ENCODE results near the gene AGBL4. TPM values are rescaled to one million over a fixed set of nuclear protein-coding genes. Genes with fewer than 3 reads are reported as not detected.

The AGBL4 gene
- total and polyA plus RNA-seq, 7 experiments from 2014 or later, result 0.27 TPM; not detected in 6

- no peak overlapping the region for H3K4me3 Mint-ChIP-seq
- no peak for ATAC-seq
- no peaks in the 10 kb centered on the region for H3K9me3 ChIP-seq (ENCODE audit: control insufficient read depth in 2 of 3, low read length in 3 of 3)
- H3K27me3 ChIP-seq (ENCODE audit: control insufficient read depth in 2 of 2, insufficient read depth in 2 of 2, low read length in 2 of 2), result peaks cover 0 to 2% of the 10 kb centered on the region in 2 donors
- H3K4me3 ChIP-seq (ENCODE audit: low read length), result no peak overlapping the region
- no peaks in the 10 kb centered on the region for H3K36me3 Mint-ChIP-seq
- no peaks in the 10 kb centered on the region for H3K4me1 ChIP-seq (ENCODE audit: control insufficient read depth in 2 of 2, insufficient read depth in 2 of 2, low read length in 2 of 2)
- no peaks in the 10 kb centered on the region for H3K36me3 ChIP-seq (ENCODE audit: control insufficient read depth in 2 of 3, insufficient read depth in 3 of 3, low read length in 3 of 3)
- DNase-seq, result peak in 2 of 9 donors; percentile 2 to 26
- H3K27me3 Mint-ChIP-seq, result peaks cover 0 to 16% (median 9%) of the 10 kb centered on the region in 5 donors
- peaks cover 0 to 2% (median 0%) of the 10 kb centered on the region in 7 donors for H3K4me1 Mint-ChIP-seq
- H3K27ac Mint-ChIP-seq, result no peak overlapping the region
- H3K9me3 Mint-ChIP-seq, result no peaks in the 10 kb centered on the region
- no peak overlapping the region for H3K27ac ChIP-seq (ENCODE audit: low read depth, low read length)
- intact Hi-C loops (cut with micrococcal nuclease), result no loop called here
- ChIA-PET POLR2A (interaction anchor here (0.6 kb wide), 1 partner anchor 135 kb away, joined by 3 read pairs; no protein-coding TSS in a partner anchor), CTCF (interaction anchor here (0.6 to 1.1 kb wide), 3 partner anchors 10 to 724 kb away, joined by 3 to 4 read pairs (median 3); no protein-coding TSS in a partner anchor)
Measured at GRCh38 chr1:48817505-48818114, 1206.1 kb downstream of the AGBL4 start.

- Histone ChIP-seq H3K36me3 (ENCODE audit: control insufficient read depth in 2 of 3, insufficient read depth in 3 of 3, low read length in 3 of 3) (no peaks in the 10 kb centered on the region), H3K9me3 (ENCODE audit: control insufficient read depth in 2 of 3, low read length in 3 of 3) (no peaks in the 10 kb centered on the region), H3K4me1 (ENCODE audit: control insufficient read depth in 2 of 2, insufficient read depth in 2 of 2, low read length in 2 of 2) (no peaks in the 10 kb centered on the region), H3K27me3 (ENCODE audit: control insufficient read depth in 2 of 2, insufficient read depth in 2 of 2, low read length in 2 of 2) (peaks cover 0 to 2% of the 10 kb centered on the region in 2 donors), H3K27ac (ENCODE audit: low read depth, low read length) (no peak overlapping the region), H3K4me3 (ENCODE audit: low read length) (no peak overlapping the region)
- Mint-ChIP-seq H3K4me1 (peaks cover 0 to 2% (median 0%) of the 10 kb centered on the region in 7 donors), H3K4me3 (no peak overlapping the region), H3K27ac (no peak overlapping the region), H3K9me3 (peaks cover 0 to 4% (median 0%) of the 10 kb centered on the region in 11 donors), H3K27me3 (peaks cover 0 to 15% (median 10%) of the 10 kb centered on the region in 5 donors), H3K36me3 (no peaks in the 10 kb centered on the region)
- ChIA-PET CTCF (no interaction called here), POLR2A (no interaction called here)
- ATAC-seq (no peak), DNase-seq (no peak)
- intact Hi-C loops (cut with micrococcal nuclease), result no loop called here
Measured at GRCh38 chr1:48810740-48811139, 1213.0 kb downstream of the AGBL4 start.

GRCh38 chr1:48808496-48808895, 1215.3 kb downstream of the AGBL4 start:
- Histone ChIP-seq H3K36me3 (ENCODE audit: control insufficient read depth in 2 of 3, insufficient read depth in 3 of 3, low read length in 3 of 3) (no peaks in the 10 kb centered on the region), H3K4me1 (ENCODE audit: control insufficient read depth in 2 of 2, insufficient read depth in 2 of 2, low read length in 2 of 2) (no peaks in the 10 kb centered on the region), H3K27ac (ENCODE audit: low read depth, low read length) (no peak overlapping the region), H3K4me3 (ENCODE audit: low read length) (no peak overlapping the region), H3K9me3 (ENCODE audit: control insufficient read depth in 2 of 3, low read length in 3 of 3) (no peaks in the 10 kb centered on the region), H3K27me3 (ENCODE audit: control insufficient read depth in 2 of 2, insufficient read depth in 2 of 2, low read length in 2 of 2) (no peaks in the 10 kb centered on the region)
- POLR2A ChIA-PET, result no interaction called here
- no peak overlapping the region for H3K4me3 Mint-ChIP-seq
- no peaks in the 10 kb centered on the region for H3K4me1 Mint-ChIP-seq
- CTCF ChIA-PET, result no interaction called here
- peaks cover 2 to 23% (median 13%) of the 10 kb centered on the region in 5 donors for H3K27me3 Mint-ChIP-seq
- DNase-seq, result no peak
- H3K27ac Mint-ChIP-seq, result no peak overlapping the region
- ATAC-seq, result no peak
- intact Hi-C loops (cut with micrococcal nuclease), result no loop called here
- H3K9me3 Mint-ChIP-seq, result peaks cover 0 to 4% (median 0%) of the 10 kb centered on the region in 11 donors
- H3K36me3 Mint-ChIP-seq, result no peaks in the 10 kb centered on the region

GRCh38 chr1:48807554-48808260, 1216.0 kb downstream of the AGBL4 start:
- H3K4me3 Mint-ChIP-seq, result no peak overlapping the region

GRCh38 chr1:48803474-48803873, 1220.3 kb downstream of the AGBL4 start:
- Histone ChIP-seq H3K27me3 (ENCODE audit: control insufficient read depth in 2 of 2, insufficient read depth in 2 of 2, low read length in 2 of 2) (no peaks in the 10 kb centered on the region), H3K4me1 (ENCODE audit: control insufficient read depth in 2 of 2, insufficient read depth in 2 of 2, low read length in 2 of 2) (no peaks in the 10 kb centered on the region), H3K27ac (ENCODE audit: low read depth, low read length) (no peak overlapping the region), H3K9me3 (ENCODE audit: control insufficient read depth in 2 of 3, low read length in 3 of 3) (no peaks in the 10 kb centered on the region), H3K36me3 (ENCODE audit: control insufficient read depth in 2 of 3, insufficient read depth in 3 of 3, low read length in 3 of 3) (no peaks in the 10 kb centered on the region), H3K4me3 (ENCODE audit: low read length) (no peak overlapping the region)
- Mint-ChIP-seq H3K36me3 (no peaks in the 10 kb centered on the region), H3K4me1 (no peaks in the 10 kb centered on the region), H3K9me3 (peaks cover 0 to 4% (median 0%) of the 10 kb centered on the region in 11 donors), H3K27ac (no peak overlapping the region), H3K4me3 (no peak overlapping the region), H3K27me3 (peaks cover 17 to 44% (median 38%) of the 10 kb centered on the region in 5 donors)
- DNase-seq (no peak), ATAC-seq (no peak)
- CTCF ChIA-PET, result interaction anchor here (0.6 kb wide), 1 partner anchor 12 kb away, joined by 4 read pairs; no protein-coding TSS in a partner anchor
- POLR2A ChIA-PET, result no interaction called here
- intact Hi-C loops (cut with micrococcal nuclease), result no loop called here

More at GRCh38 chr1:48807554-48808260, 1216.0 kb downstream of the AGBL4 start:
- no peaks in the 10 kb centered on the region for H3K9me3 ChIP-seq (ENCODE audit: control insufficient read depth in 2 of 3, low read length in 3 of 3)
- ATAC-seq, result no peak
- ChIA-PET POLR2A (no interaction called here), CTCF (no interaction called here)
- no peaks in the 10 kb centered on the region for H3K4me1 ChIP-seq (ENCODE audit: control insufficient read depth in 2 of 2, insufficient read depth in 2 of 2, low read length in 2 of 2)
- H3K4me1 Mint-ChIP-seq, result no peaks in the 10 kb centered on the region
- no peaks in the 10 kb centered on the region for H3K27me3 ChIP-seq (ENCODE audit: control insufficient read depth in 2 of 2, insufficient read depth in 2 of 2, low read length in 2 of 2)
- peaks cover 4 to 20% (median 14%) of the 10 kb centered on the region in 5 donors for H3K27me3 Mint-ChIP-seq
- no peak overlapping the region for H3K27ac Mint-ChIP-seq
- H3K36me3 ChIP-seq (ENCODE audit: control insufficient read depth in 2 of 3, insufficient read depth in 3 of 3, low read length in 3 of 3), result no peaks in the 10 kb centered on the region
- no peak for DNase-seq
- H3K9me3 Mint-ChIP-seq, result peaks cover 0 to 4% (median 0%) of the 10 kb centered on the region in 11 donors
- no peak overlapping the region for H3K27ac ChIP-seq (ENCODE audit: low read depth, low read length)
- no peak overlapping the region for H3K4me3 ChIP-seq (ENCODE audit: low read length)
- intact Hi-C loops (cut with micrococcal nuclease), result no loop called here
- H3K36me3 Mint-ChIP-seq, result no peaks in the 10 kb centered on the region

- Mint-ChIP-seq H3K4me1 (peaks cover 0 to 18% (median 0%) of the 10 kb centered on the region in 7 donors), H3K36me3 (no peaks in the 10 kb centered on the region), H3K4me3 (no peak overlapping the region), H3K9me3 (peaks cover 0 to 4% (median 0%) of the 10 kb centered on the region in 11 donors), H3K27me3 (peaks cover 9 to 31% (median 21%) of the 10 kb centered on the region in 5 donors), H3K27ac (no peak overlapping the region)
- H3K4me1 ChIP-seq (ENCODE audit: control insufficient read depth in 2 of 2, insufficient read depth in 2 of 2, low read length in 2 of 2), result no peaks in the 10 kb centered on the region
- no peak for DNase-seq
- no peak overlapping the region for H3K4me3 ChIP-seq (ENCODE audit: low read length)
- no peak overlapping the region for H3K27ac ChIP-seq (ENCODE audit: low read depth, low read length)
- no peaks in the 10 kb centered on the region for H3K9me3 ChIP-seq (ENCODE audit: control insufficient read depth in 2 of 3, low read length in 3 of 3)
- H3K36me3 ChIP-seq (ENCODE audit: control insufficient read depth in 2 of 3, insufficient read depth in 3 of 3, low read length in 3 of 3), result no peaks in the 10 kb centered on the region
- ATAC-seq, result no peak
- CTCF ChIA-PET, result no interaction called here
- POLR2A ChIA-PET, result no interaction called here
- intact Hi-C loops (cut with micrococcal nuclease), result no loop called here
- H3K27me3 ChIP-seq (ENCODE audit: control insufficient read depth in 2 of 2, insufficient read depth in 2 of 2, low read length in 2 of 2), result no peaks in the 10 kb centered on the region
Measured at GRCh38 chr1:48794816-48795215, 1228.9 kb downstream of the AGBL4 start.

All from naive thymus-derived CD4-positive, alpha-beta T cell (primary cell).